Vagina (tissue), 2 donors: ENCODE data around the gene GLT8D1. TPM values are rescaled to one million over a fixed set of nuclear protein-coding genes. Genes with fewer than 3 reads are reported as not detected.
"Not testable (repeated sequence)": the region's sequence is repeated elsewhere in the genome, so short reads cannot be mapped to it uniquely, and the experiment has no call there.

Source experiments
- DNase-seq, 2 donors: peaks; one replicate each; pipeline ENCODE4 v3.0.0-alpha.2; 2017; ENCODE audit errors: extremely low spot score in 2 of 2
- H3K27ac ChIP-seq: fragments of 200-600 bp; sonication (generic); one replicate; pipeline ENCODE4 v1.5.1; 2019
- H3K27me3 ChIP-seq: fragments of 200-600 bp; sonication (generic); one replicate; pipeline ENCODE4 v1.5.1; 2019
- H3K36me3 ChIP-seq, 2 donors: fragments of 200-600 bp; sonication (generic); one replicate each; pipeline ENCODE4 v1.5.1; 2017 to 2019
- H3K4me1 ChIP-seq: fragments of 200-600 bp; sonication (generic); one replicate; pipeline ENCODE4 v1.5.1; 2019
- H3K4me3 ChIP-seq, 2 donors: fragments of 200-600 bp; sonication (generic); 1 replicate in 1 of 2; 2 replicates in 1 of 2; pipeline ENCODE4 v1.5.1; 2016 to 2019
- H3K9me3 ChIP-seq: fragments of 200-600 bp; sonication (generic); one replicate; pipeline ENCODE4 v1.5.1; 2019
- POLR2A ChIP-seq, 2 donors: fragments of 450-650 bp; IDR thresholded peaks; one replicate each; pipeline ENCODE4 v1.6.1; 2017; ENCODE audit warnings: antibody characterized with exemption in 2 of 2, mild to moderate bottlenecking in 2 of 2, moderate library complexity in 2 of 2
- POLR2AphosphoS5 ChIP-seq, 2 donors: sonication (generic); formaldehyde crosslinking; IDR thresholded peaks; one replicate each; pipeline ENCODE4 v1.9.0; 2017; ENCODE audit warnings: antibody characterized with exemption in 2 of 2, mild to moderate bottlenecking in 2 of 2, low read depth in 1 of 2; ENCODE audit not compliant: insufficient read depth in 1 of 2
- intact Hi-C: fragments of 100-400 bp; cut with DNase I; formaldehyde crosslinking; loops from one replicate; pipeline ENCODE4 v1.15.1; 2023
- total RNA-seq: library from RNA; depleted of rRNA; stranded (reverse); fragments of >200 nt; gene quantifications from one replicate; pipeline ENCODE4 v1.2.3, GENCODE V29; 2016
- TF ChIP-seq, protein P1 (sequence below), 3 experiments: fragments of 450-650 bp in 2 of 3; fragments of 200-600 bp in 1 of 3; sonication (generic) in 1 of 3; IDR thresholded peaks; one replicate each; pipeline ENCODE4 v1.5.1; 2017 to 2019; ENCODE audit warnings: antibody characterized with exemption in 3 of 3, mild to moderate bottlenecking in 2 of 3, moderate library complexity in 2 of 3

GLT8D1 gene
- total RNA-seq, 1 donor from 2014 or later, result 29.7 TPM

DNA sequence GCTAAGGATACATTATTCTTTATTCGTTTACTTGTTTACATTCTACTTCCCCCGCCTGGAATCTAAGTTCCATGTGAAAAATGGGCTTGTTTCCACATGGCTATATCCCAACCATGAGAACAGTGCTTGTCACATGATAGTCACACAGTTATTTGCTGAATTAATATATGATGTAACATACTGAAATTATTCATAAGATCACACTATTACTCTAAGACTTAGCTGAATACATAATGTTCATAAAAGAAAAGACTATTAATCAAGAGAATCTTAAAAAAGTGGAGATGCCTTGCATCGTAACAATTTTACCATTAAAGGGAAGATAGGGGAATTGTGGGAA lies 26.4 kb downstream of the GLT8D1 start:
- peaks cover 35% of the 10 kb centered on the region for H3K4me1 ChIP-seq
- TF ChIP-seq POLR2A (IDR thresholded peaks at IDR 0.05) (no peak), POLR2AphosphoS5 (IDR thresholded peaks at IDR 0.05; ENCODE audit: insufficient read depth in 1 of 2, low read depth in 1 of 2) (no peak)
- TF ChIP-seq, protein P1, sequence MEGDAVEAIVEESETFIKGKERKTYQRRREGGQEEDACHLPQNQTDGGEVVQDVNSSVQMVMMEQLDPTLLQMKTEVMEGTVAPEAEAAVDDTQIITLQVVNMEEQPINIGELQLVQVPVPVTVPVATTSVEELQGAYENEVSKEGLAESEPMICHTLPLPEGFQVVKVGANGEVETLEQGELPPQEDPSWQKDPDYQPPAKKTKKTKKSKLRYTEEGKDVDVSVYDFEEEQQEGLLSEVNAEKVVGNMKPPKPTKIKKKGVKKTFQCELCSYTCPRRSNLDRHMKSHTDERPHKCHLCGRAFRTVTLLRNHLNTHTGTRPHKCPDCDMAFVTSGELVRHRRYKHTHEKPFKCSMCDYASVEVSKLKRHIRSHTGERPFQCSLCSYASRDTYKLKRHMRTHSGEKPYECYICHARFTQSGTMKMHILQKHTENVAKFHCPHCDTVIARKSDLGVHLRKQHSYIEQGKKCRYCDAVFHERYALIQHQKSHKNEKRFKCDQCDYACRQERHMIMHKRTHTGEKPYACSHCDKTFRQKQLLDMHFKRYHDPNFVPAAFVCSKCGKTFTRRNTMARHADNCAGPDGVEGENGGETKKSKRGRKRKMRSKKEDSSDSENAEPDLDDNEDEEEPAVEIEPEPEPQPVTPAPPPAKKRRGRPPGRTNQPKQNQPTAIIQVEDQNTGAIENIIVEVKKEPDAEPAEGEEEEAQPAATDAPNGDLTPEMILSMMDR (IDR thresholded peaks at IDR 0.05), result no peak

DNA sequence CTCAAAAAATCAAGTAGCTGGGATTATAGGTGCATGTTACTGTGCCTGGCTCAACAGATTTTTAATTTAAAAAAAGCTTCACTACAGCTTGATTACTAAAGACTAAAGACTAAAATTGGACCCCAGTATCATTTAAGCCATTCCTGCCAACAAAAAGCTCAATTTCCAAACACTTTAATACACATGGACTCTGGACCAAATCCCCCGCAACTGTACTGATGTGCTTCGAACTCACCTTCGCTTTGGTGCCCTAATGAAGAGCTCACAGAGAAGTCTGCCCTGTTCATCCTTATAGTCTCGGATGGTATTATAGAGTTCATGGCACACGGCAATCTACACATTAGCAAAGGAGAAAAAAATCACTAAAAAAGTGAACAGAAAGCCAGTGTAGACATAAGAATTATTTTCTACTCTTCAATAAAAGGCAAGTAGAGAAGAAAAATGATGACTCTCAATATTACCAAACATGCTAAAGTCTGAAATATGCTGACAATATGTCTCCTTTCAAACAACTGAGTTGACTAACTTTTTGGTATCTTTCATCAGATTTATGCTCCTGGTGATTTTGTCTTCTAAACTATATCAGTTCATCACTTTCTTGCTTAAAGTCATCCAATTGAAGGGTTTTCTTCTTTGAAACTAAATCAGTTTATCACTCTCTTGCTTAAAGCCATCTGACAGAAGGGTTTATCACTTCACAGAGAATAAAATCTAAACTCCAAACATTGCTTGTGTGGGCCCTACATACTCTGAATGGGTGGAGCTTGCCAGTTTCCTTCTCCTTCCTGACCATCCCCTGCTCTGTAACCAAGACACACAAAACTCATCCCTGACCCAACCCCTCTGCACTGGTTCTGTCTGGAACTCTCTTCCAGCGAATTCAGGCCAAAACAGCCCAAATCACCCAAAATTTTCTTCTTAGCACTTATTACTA lies 27.1 kb downstream of the GLT8D1 start:
- Histone ChIP-seq H3K27ac (no peak overlapping the region), H3K27me3 (no peaks in the 10 kb centered on the region), H3K4me3 (no peak overlapping the region), H3K36me3 (peaks cover 0 to 47% of the 10 kb centered on the region in 2 donors), H3K9me3 (no peaks in the 10 kb centered on the region), H3K4me1 (peaks cover 32% of the 10 kb centered on the region)
- no peak for DNase-seq
- intact Hi-C loops, result no loop called here
- TF ChIP-seq POLR2A (IDR thresholded peaks at IDR 0.05), result no peak
- no peak for TF ChIP-seq POLR2AphosphoS5 (IDR thresholded peaks at IDR 0.05; ENCODE audit: insufficient read depth in 1 of 2, low read depth in 1 of 2)
- TF ChIP-seq, protein P1 (IDR thresholded peaks at IDR 0.05), result no peak

More for the DNA sequence above, 26.4 kb downstream of the GLT8D1 start:
- no peak for DNase-seq
- no peak overlapping the region for H3K27ac ChIP-seq
- H3K27me3 ChIP-seq, result no peaks in the 10 kb centered on the region
- H3K36me3 ChIP-seq, result peaks cover 0 to 47% of the 10 kb centered on the region in 2 donors
- H3K9me3 ChIP-seq, result no peaks in the 10 kb centered on the region
- intact Hi-C loops, result no loop called here
- no peak overlapping the region for H3K4me3 ChIP-seq

DNA sequence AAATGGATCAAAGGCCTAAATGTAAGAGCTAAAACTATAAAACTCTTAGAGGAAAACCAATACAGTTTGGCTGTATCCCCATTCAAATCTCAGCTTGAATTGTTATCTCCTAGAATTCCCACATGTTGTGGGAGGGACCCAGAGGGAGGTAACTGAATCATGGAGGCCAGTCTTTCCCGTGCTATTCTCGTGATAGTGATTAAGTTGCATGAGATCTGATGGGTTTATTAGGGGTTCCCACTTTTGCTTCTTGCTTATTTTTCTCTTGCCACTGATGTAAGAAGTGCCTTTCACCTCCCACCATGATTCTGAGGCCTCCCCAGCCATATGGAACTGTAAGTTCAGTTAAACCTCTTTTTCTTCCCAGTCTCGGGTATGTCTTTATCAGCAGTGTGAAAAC lies 29.4 kb downstream of the GLT8D1 start:
- H3K27ac ChIP-seq, H3K4me3 ChIP-seq, H3K9me3 ChIP-seq, DNase-seq, intact Hi-C loops, H3K27me3 ChIP-seq: not testable (repeated sequence)
- H3K4me1 ChIP-seq, result peaks cover 15% of the 10 kb centered on the region
- peaks cover 0 to 60% of the 10 kb centered on the region in 2 donors for H3K36me3 ChIP-seq

DNA sequence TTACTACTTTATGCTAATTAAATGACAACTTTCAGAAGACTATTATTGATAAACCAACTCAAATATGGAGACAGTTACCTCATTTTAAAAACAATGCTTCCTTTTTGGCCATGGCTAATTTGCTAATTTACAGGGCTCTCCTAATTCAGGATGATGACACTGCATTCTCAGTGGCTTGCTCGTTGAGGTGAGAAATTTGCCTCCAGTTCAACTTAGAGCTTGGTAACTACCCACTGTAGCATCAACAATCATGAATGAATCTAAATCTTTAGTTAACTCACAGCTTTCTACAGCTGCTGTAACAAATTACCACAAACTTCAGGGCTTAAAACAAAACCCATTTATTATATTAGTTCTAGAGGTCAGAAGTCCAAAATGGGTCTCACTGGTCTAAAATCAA lies 33.9 kb downstream of the GLT8D1 start:
- peaks cover 0 to 33% of the 10 kb centered on the region in 2 donors for H3K36me3 ChIP-seq
- H3K4me3 ChIP-seq, result no peak overlapping the region
- peaks cover 16% of the 10 kb centered on the region for H3K4me1 ChIP-seq
- intact Hi-C loops, result no loop called here
- no peaks in the 10 kb centered on the region for H3K9me3 ChIP-seq
- H3K27me3 ChIP-seq, result no peaks in the 10 kb centered on the region
- no peak for DNase-seq
- TF ChIP-seq POLR2A (IDR thresholded peaks at IDR 0.05) (no peak), POLR2AphosphoS5 (IDR thresholded peaks at IDR 0.05; ENCODE audit: insufficient read depth in 1 of 2, low read depth in 1 of 2) (no peak)
- TF ChIP-seq, protein P1 (IDR thresholded peaks at IDR 0.05), result no peak
- H3K27ac ChIP-seq, result no peak overlapping the region

DNA sequence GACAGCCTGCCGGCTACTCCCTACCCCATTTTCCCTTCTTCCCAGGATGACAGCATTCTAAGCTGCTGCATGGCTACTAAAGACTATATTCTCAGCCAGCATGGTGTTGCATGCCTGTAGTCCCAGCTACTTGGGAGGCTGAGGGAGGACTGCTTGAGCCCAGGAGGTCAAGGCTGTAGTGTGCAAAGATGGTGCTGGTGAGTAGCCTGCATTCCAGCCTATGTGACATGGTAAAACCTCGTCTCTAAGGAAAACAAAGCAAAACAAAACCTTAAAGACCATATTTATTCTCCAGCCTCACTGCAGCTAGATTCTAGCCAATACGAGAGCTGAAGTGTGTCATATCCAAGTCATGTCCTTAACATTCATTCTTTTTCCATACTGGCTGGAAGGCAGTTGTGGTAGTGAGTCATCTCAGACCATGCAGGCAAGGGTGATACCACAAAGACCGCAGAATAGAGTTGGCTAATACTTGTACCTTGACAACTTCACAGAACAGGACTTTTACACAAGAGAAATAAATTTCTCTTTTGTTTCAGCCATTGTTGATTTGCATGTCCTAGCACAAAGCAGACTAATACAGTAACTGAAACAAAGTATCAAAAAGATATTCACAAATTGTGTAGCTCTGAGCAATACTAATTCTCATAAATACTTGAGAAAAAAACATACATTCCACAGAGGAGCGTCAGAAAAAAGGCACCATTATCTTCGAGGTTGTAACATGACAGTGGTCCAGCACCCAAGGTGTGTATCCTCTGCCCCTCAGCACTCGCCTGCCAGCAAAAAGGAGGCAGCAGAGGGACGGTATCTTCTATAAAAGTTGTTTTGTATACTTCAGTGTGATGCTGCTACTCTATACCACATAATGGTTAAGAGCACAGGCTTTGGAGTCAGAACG lies 34.7 kb downstream of the GLT8D1 start:
- H3K4me3 ChIP-seq, result no peak overlapping the region

More for the DNA sequence above, 34.7 kb downstream of the GLT8D1 start:
- peaks cover 16% of the 10 kb centered on the region for H3K4me1 ChIP-seq
- H3K36me3 ChIP-seq, result peaks cover 0 to 31% of the 10 kb centered on the region in 2 donors
- no peak for DNase-seq
- H3K27me3 ChIP-seq, result no peaks in the 10 kb centered on the region
- H3K9me3 ChIP-seq, result no peaks in the 10 kb centered on the region
- intact Hi-C loops, result no loop called here
- TF ChIP-seq POLR2AphosphoS5 (IDR thresholded peaks at IDR 0.05; ENCODE audit: insufficient read depth in 1 of 2, low read depth in 1 of 2), result peak in 1 of 2 donors; percentile 50
- TF ChIP-seq, protein P1 (IDR thresholded peaks at IDR 0.05), result no peak
- H3K27ac ChIP-seq, result peak overlapping the region; percentile 27
